ENCODE measurements around the gene TMEM132D.

The TMEM132D gene

GRCh38 chr12:129789921-129790320, 113.9 kb downstream of the TMEM132D start:
- TF ChIP-seq POLR2A (IDR thresholded peaks at IDR 0.05; ENCODE audit: extremely low read depth, insufficient read length) (no peak), MAX (IDR thresholded peaks at IDR 0.05; ENCODE audit: low read depth, low read length) (no peak)
- H3K4me3 ChIP-seq (ENCODE audit: low read depth, low read length) = no peak overlapping the region
- DNase-seq (ENCODE audit: low read depth) = no peak

DNA sequence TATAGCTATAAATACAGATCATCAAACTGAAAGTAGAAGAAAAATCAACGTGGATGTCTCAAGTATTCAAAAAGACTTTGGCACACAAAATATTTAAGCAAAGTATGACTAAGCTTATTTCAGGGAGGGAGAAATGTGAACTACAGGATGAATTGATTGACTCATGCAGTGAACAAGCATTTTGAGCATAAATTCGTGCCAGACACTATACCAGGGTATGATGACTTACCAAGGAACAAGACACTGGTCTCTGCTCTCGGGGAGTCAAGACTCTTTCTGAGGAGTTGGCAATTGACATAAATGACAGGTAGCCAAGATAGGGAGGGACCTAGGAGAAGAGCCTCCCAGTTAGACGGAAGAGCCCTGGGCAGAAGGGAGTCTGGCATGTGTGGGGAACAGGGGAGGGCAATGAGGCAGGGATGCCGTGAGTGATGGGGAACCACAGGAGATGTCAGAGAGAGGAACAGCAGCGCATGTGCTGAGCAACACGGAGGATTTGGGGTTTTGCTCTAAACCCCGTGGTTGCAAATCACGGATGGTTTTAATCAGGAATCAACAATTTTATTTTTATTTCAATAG, 115.2 kb downstream of the TMEM132D start:
- DNase-seq (ENCODE audit: low read depth) = no peak
- H3K4me3 ChIP-seq (ENCODE audit: low read depth, low read length) = no peak overlapping the region
- TF ChIP-seq MYC (IDR thresholded peaks at IDR 0.05; ENCODE audit: low read depth, low read length) = no peak
- TF ChIP-seq, protein P1, sequence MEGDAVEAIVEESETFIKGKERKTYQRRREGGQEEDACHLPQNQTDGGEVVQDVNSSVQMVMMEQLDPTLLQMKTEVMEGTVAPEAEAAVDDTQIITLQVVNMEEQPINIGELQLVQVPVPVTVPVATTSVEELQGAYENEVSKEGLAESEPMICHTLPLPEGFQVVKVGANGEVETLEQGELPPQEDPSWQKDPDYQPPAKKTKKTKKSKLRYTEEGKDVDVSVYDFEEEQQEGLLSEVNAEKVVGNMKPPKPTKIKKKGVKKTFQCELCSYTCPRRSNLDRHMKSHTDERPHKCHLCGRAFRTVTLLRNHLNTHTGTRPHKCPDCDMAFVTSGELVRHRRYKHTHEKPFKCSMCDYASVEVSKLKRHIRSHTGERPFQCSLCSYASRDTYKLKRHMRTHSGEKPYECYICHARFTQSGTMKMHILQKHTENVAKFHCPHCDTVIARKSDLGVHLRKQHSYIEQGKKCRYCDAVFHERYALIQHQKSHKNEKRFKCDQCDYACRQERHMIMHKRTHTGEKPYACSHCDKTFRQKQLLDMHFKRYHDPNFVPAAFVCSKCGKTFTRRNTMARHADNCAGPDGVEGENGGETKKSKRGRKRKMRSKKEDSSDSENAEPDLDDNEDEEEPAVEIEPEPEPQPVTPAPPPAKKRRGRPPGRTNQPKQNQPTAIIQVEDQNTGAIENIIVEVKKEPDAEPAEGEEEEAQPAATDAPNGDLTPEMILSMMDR (IDR thresholded peaks at IDR 0.05; ENCODE audit: low read depth, low read length) = no peak
- no peak for TF ChIP-seq POLR2A (IDR thresholded peaks at IDR 0.05; ENCODE audit: extremely low read depth, insufficient read length)
- TF ChIP-seq MAX (IDR thresholded peaks at IDR 0.05; ENCODE audit: low read depth, low read length) = no peak

DNA sequence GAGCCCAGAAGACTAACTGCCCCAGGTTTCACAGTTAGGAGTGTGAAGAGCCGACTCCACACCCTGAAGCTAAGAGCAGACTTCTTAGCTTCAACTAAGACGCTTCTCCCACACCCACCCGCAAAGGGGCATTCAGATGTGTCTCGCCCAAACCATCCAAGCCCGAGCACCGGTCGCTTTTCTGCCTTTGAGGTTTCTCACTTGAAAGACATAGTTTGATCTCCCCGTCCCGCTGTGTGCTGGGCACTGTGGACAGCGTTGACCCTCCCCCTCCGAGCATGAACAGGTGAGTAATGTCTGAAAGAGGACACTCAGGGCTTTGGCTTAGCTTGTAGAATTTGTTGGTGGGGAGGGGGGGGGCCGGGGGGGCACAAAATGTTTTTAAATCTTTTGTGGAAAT, 123.8 kb downstream of the TMEM132D start:
- TF ChIP-seq, protein P1 (IDR thresholded peaks at IDR 0.05; ENCODE audit: low read depth, low read length) = no peak
- TF ChIP-seq MYC (IDR thresholded peaks at IDR 0.05; ENCODE audit: low read depth, low read length) (no peak), POLR2A (IDR thresholded peaks at IDR 0.05; ENCODE audit: extremely low read depth, insufficient read length) (no peak), MAX (IDR thresholded peaks at IDR 0.05; ENCODE audit: low read depth, low read length) (no peak)

DNA sequence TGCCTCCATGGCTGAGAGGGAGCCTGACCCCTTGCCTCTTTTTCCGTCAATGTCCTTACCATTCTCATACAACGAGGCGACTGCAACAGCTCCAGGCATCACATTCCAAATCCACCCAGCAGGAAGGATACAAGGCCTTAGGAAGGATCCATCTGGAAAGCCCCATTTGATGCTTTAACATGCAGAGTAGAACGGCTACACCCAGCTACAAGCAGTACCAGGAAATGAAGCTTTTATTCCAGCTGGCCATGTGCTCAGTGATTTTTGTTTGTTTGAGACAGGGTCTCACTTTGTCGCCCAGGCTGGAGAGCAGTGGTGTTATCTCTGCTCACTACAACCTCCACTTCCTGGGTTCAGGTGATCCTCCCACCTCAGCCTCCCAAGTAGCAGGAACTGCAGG, 124.8 kb downstream of the TMEM132D start:
- no peak for DNase-seq (ENCODE audit: low read depth)
- no peak overlapping the region for H3K4me3 ChIP-seq (ENCODE audit: low read depth, low read length)
- no peak for TF ChIP-seq MYC (IDR thresholded peaks at IDR 0.05; ENCODE audit: low read depth, low read length)
- no peak for TF ChIP-seq POLR2A (IDR thresholded peaks at IDR 0.05; ENCODE audit: extremely low read depth, insufficient read length)
- TF ChIP-seq, protein P1 (IDR thresholded peaks at IDR 0.05; ENCODE audit: low read depth, low read length) = no peak
- TF ChIP-seq MAX (IDR thresholded peaks at IDR 0.05; ENCODE audit: low read depth, low read length) = no peak

More for the DNA sequence above, 123.8 kb downstream of the TMEM132D start:
- DNase-seq (ENCODE audit: low read depth) = no peak
- H3K4me3 ChIP-seq (ENCODE audit: low read depth, low read length) = no peak overlapping the region

GRCh38 chr12:129776977-129777667, 126.7 kb downstream of the TMEM132D start:
- TF ChIP-seq, protein P1 (IDR thresholded peaks at IDR 0.05; ENCODE audit: low read depth, low read length) = no peak
- TF ChIP-seq POLR2A (IDR thresholded peaks at IDR 0.05; ENCODE audit: extremely low read depth, insufficient read length) (no peak), MYC (IDR thresholded peaks at IDR 0.05; ENCODE audit: low read depth, low read length) (no peak), MAX (IDR thresholded peaks at IDR 0.05; ENCODE audit: low read depth, low read length) (no peak)
- no peak for DNase-seq (ENCODE audit: low read depth)
- no peak overlapping the region for H3K4me3 ChIP-seq (ENCODE audit: low read depth, low read length)
